Glutamatergic neuron (in vitro differentiated cells): ENCODE data around the gene EDA. TPM values are rescaled to one million over a fixed set of nuclear protein-coding genes. Genes with fewer than 3 reads are reported as not detected.

Source experiments
- DNase-seq: peaks from one replicate; pipeline ENCODE4 v3.0.0; 2022
- H3K27ac Mint-ChIP-seq: one replicate; pipeline ENCODE4 v1.8.0; 2020; ENCODE audit warnings: mild to moderate bottlenecking, mixed read lengths, inconsistent platforms; ENCODE audit not compliant: unreplicated experiment
- H3K27me3 Mint-ChIP-seq: one replicate; pipeline ENCODE4 v1.8.0; 2020; ENCODE audit warnings: mild to moderate bottlenecking, moderate library complexity, mixed read lengths, inconsistent platforms; ENCODE audit not compliant: unreplicated experiment
- H3K36me3 Mint-ChIP-seq: one replicate; pipeline ENCODE4 v1.8.0; 2020; ENCODE audit warnings: mild to moderate bottlenecking, mixed read lengths, inconsistent platforms; ENCODE audit not compliant: unreplicated experiment
- H3K4me1 Mint-ChIP-seq: one replicate; pipeline ENCODE4 v1.8.0; 2020; ENCODE audit warnings: mild to moderate bottlenecking, low read depth, mixed read lengths, inconsistent platforms; ENCODE audit not compliant: unreplicated experiment
- H3K4me3 Mint-ChIP-seq: one replicate; pipeline ENCODE4 v1.8.0; 2020; ENCODE audit warnings: mild to moderate bottlenecking, mixed read lengths, inconsistent platforms; ENCODE audit not compliant: unreplicated experiment
- H3K9me3 Mint-ChIP-seq: one replicate; pipeline ENCODE4 v1.8.0; 2020; ENCODE audit warnings: mild to moderate bottlenecking, moderate library complexity, mixed read lengths, inconsistent platforms; ENCODE audit not compliant: unreplicated experiment
- total RNA-seq: library from RNA; stranded (reverse); fragmentation: NEBNext Ultra II Directional; extraction: Animal tissue kit (Norgen Biotek cat#: 25700); gene quantifications from one replicate; pipeline ENCODE4 v1.2.1, GENCODE V29; 2021; ENCODE audit not compliant: unreplicated experiment
- TF ChIP-seq, protein P1 (sequence below): fragments of 200-600 bp; sonication (generic); IDR thresholded peaks from one replicate; pipeline ENCODE4 v1.5.0; 2021; ENCODE audit not compliant: partially characterized antibody, unreplicated experiment

The EDA gene
- total RNA-seq, 1 donor from 2014 or later: 1.7 TPM

GRCh38 chrX:70001708-70002341, 385.9 kb downstream of the EDA start:
- H3K9me3 Mint-ChIP-seq: peaks cover 1% of the 10 kb centered on the region
- no peak overlapping the region for H3K4me3 Mint-ChIP-seq
- TF ChIP-seq, protein P1, sequence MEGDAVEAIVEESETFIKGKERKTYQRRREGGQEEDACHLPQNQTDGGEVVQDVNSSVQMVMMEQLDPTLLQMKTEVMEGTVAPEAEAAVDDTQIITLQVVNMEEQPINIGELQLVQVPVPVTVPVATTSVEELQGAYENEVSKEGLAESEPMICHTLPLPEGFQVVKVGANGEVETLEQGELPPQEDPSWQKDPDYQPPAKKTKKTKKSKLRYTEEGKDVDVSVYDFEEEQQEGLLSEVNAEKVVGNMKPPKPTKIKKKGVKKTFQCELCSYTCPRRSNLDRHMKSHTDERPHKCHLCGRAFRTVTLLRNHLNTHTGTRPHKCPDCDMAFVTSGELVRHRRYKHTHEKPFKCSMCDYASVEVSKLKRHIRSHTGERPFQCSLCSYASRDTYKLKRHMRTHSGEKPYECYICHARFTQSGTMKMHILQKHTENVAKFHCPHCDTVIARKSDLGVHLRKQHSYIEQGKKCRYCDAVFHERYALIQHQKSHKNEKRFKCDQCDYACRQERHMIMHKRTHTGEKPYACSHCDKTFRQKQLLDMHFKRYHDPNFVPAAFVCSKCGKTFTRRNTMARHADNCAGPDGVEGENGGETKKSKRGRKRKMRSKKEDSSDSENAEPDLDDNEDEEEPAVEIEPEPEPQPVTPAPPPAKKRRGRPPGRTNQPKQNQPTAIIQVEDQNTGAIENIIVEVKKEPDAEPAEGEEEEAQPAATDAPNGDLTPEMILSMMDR: no peak
- no peaks in the 10 kb centered on the region for H3K27me3 Mint-ChIP-seq
- H3K4me1 Mint-ChIP-seq: no peaks in the 10 kb centered on the region
- no peak for DNase-seq
- H3K27ac Mint-ChIP-seq: no peak overlapping the region
- H3K36me3 Mint-ChIP-seq: no peaks in the 10 kb centered on the region

- TF ChIP-seq, protein P1: no peak
- H3K4me3 Mint-ChIP-seq: no peak overlapping the region
- no peaks in the 10 kb centered on the region for H3K36me3 Mint-ChIP-seq
- no peak overlapping the region for H3K27ac Mint-ChIP-seq
- DNase-seq: no peak
- H3K4me1 Mint-ChIP-seq: no peaks in the 10 kb centered on the region
- H3K27me3 Mint-ChIP-seq: no peaks in the 10 kb centered on the region
- peaks cover 1% of the 10 kb centered on the region for H3K9me3 Mint-ChIP-seq
Measured at GRCh38 chrX:70007946-70008345, 392.0 kb downstream of the EDA start.

DNA sequence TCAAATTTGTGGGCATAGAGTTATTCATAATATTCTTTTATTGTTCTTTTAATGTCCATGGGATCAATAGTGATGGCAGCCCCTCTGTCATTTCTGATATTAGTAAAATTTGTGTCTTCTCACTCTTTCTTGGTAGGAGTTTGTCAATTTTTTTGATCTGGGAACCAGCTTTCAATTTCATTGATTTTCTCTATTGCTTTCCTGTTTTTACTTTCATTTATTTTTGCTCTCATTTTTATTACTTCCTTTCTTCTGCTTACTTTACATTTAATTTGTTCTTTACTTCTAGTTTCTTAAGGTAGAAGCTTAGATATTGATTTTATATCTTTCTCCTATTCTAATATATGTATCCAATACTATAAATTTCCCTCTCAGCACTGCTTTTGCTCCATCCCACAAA, 393.1 kb downstream of the EDA start:
- no peak overlapping the region for H3K27ac Mint-ChIP-seq
- H3K36me3 Mint-ChIP-seq: no peaks in the 10 kb centered on the region
- no peak overlapping the region for H3K4me3 Mint-ChIP-seq
- no peaks in the 10 kb centered on the region for H3K27me3 Mint-ChIP-seq
- peaks cover 1% of the 10 kb centered on the region for H3K9me3 Mint-ChIP-seq
- no peak for DNase-seq
- TF ChIP-seq, protein P1: no peak
- H3K4me1 Mint-ChIP-seq: no peaks in the 10 kb centered on the region

- no peaks in the 10 kb centered on the region for H3K27me3 Mint-ChIP-seq
- no peak overlapping the region for H3K4me3 Mint-ChIP-seq
- TF ChIP-seq, protein P1: no peak
- no peak overlapping the region for H3K27ac Mint-ChIP-seq
- no peaks in the 10 kb centered on the region for H3K4me1 Mint-ChIP-seq
- peaks cover 1% of the 10 kb centered on the region for H3K9me3 Mint-ChIP-seq
- no peaks in the 10 kb centered on the region for H3K36me3 Mint-ChIP-seq
- DNase-seq: no peak
Measured at GRCh38 chrX:70009970-70010369, 394.1 kb downstream of the EDA start.

DNA sequence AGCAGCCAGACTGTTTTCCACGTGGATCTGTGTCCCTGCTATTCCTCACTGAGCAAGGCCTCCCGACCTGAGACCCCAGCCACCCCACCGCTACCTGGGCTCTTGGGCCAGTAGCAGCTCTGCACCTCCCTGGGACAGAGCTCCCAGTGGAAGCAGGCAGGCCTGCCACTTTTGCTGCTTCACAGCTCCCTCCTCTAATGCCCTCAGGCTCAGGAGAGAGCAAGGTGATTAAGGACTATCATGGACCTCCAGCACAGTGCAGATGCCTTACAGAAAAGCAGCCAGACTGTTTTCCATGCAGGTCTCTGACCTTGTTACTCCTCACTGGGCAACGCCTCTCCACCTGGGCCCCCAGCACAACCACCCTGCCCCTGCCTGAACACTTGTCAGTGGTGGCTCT, 396.8 kb downstream of the EDA start:
- no peaks in the 10 kb centered on the region for H3K4me1 Mint-ChIP-seq
- H3K9me3 Mint-ChIP-seq: no peaks in the 10 kb centered on the region
- no peaks in the 10 kb centered on the region for H3K36me3 Mint-ChIP-seq
- no peak overlapping the region for H3K27ac Mint-ChIP-seq
- TF ChIP-seq, protein P1: no peak
- no peak for DNase-seq
- no peak overlapping the region for H3K4me3 Mint-ChIP-seq
- H3K27me3 Mint-ChIP-seq: no peaks in the 10 kb centered on the region
